ENCODE data around the gene TAX1BP3. TPM values are rescaled to one million over a fixed set of nuclear protein-coding genes. Genes with fewer than 3 reads are reported as not detected.

Gene TAX1BP3
- total and polyA plus RNA-seq, 9 of the 15 experiments (the other 6 are each of a cell fraction or from before 2014, with no cell fraction given): 0.99 to 14.5 (median 6.2) TPM

GRCh38 chr17:3636154-3636907 is 32.0 kb downstream of the TAX1BP3 start, which contains the start of the genes CTNS and SHPK (continued):
- TF ChIP-seq LEF1 (IDR thresholded peaks at IDR 0.05) (no peak), SMAD4 (CRISPR knock-in tag; conservative IDR thresholded peaks at IDR 0.05) (peak; percentile 52), CUX1 (CRISPR knock-in tag; IDR thresholded peaks at IDR 0.05) (no peak), ZNF589 (CRISPR knock-in tag; IDR thresholded peaks at IDR 0.05; ENCODE audit: low read depth) (no peak), SUPT5H (IDR thresholded peaks at IDR 0.05) (peak; percentile 64), KHSRP (IDR thresholded peaks at IDR 0.05) (no peak), ZFP1 (CRISPR knock-in tag; IDR thresholded peaks at IDR 0.05) (no peak), HES1 (IDR thresholded peaks at IDR 0.05; ENCODE audit: low read depth) (no peak), MEIS2 (IDR thresholded peaks at IDR 0.05; ENCODE audit: partially characterized antibody) (peak; percentile 40), SIN3A (IDR thresholded peaks at IDR 0.05; ENCODE audit: borderline replicate concordance in 2 of 2, control insufficient read depth in 1 of 2, low read depth in 2 of 2, low read length in 2 of 2) (peak; percentile 70 to 98; a peak in 3 of 4 replicates), ARID1B (IDR thresholded peaks at IDR 0.05) (no peak), ELK3 (CRISPR knock-in tag; IDR thresholded peaks at IDR 0.05) (no peak), CBX5 (IDR thresholded peaks at IDR 0.05; ENCODE audit: borderline replicate concordance, low read depth) (no peak), TSC22D4 (tag; IDR thresholded peaks at IDR 0.05) (no peak)
- TF ChIP-seq, protein P1, sequence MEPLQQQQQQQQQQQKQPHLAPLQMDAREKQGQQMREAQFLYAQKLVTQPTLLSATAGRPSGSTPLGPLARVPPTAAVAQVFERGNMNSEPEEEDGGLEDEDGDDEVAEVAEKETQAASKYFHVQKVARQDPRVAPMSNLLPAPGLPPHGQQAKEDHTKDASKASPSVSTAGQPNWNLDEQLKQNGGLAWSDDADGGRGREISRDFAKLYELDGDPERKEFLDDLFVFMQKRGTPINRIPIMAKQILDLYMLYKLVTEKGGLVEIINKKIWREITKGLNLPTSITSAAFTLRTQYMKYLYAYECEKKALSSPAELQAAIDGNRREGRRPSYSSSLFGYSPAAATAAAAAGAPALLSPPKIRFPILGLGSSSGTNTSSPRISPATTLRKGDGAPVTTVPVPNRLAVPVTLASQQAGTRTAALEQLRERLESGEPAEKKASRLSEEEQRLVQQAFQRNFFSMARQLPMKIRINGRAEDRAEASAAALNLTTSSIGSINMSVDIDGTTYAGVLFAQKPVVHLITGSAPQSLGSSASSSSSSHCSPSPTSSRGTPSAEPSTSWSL (CRISPR knock-in tag; IDR thresholded peaks at IDR 0.05; ENCODE audit: borderline replicate concordance): no peak
- TF ChIP-seq, protein P2, sequence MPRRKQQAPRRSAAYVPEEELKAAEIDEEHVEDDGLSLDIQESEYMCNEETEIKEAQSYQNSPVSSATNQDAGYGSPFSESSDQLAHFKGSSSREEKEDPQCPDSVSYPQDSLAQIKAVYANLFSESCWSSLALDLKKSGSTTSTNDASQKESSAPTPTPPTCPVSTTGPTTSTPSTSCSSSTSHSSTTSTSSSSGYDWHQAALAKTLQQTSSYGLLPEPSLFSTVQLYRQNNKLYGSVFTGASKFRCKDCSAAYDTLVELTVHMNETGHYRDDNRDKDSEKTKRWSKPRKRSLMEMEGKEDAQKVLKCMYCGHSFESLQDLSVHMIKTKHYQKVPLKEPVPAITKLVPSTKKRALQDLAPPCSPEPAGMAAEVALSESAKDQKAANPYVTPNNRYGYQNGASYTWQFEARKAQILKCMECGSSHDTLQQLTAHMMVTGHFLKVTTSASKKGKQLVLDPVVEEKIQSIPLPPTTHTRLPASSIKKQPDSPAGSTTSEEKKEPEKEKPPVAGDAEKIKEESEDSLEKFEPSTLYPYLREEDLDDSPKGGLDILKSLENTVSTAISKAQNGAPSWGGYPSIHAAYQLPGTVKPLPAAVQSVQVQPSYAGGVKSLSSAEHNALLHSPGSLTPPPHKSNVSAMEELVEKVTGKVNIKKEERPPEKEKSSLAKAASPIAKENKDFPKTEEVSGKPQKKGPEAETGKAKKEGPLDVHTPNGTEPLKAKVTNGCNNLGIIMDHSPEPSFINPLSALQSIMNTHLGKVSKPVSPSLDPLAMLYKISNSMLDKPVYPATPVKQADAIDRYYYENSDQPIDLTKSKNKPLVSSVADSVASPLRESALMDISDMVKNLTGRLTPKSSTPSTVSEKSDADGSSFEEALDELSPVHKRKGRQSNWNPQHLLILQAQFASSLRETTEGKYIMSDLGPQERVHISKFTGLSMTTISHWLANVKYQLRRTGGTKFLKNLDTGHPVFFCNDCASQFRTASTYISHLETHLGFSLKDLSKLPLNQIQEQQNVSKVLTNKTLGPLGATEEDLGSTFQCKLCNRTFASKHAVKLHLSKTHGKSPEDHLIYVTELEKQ (CRISPR knock-in tag; IDR thresholded peaks at IDR 0.05): no peak

Data from K562 (cell line).